Cardiac muscle cell (in vitro differentiated cells and primary cell): ENCODE results near the gene FOXL3. TPM values are rescaled to one million over a fixed set of nuclear protein-coding genes. Genes with fewer than 3 reads are reported as not detected.

Experiments
- DNase-seq, 2 donors: peaks; one replicate each; pipeline versions ENCODE4 v3.0.0 to v3.0.0-alpha.2; 2010 to 2017; ENCODE audit warnings: low read depth in 1 of 2, low spot score in 1 of 2
- H3K27ac ChIP-seq: fragments of 200-600 bp; sonication (generic); 2 replicates; pipeline ENCODE4 v1.5.1; 2016
- H3K27me3 ChIP-seq: fragments of 200-600 bp; sonication (generic); 2 replicates; pipeline ENCODE4 v1.6.0; 2016; ENCODE audit warnings: control low read depth
- H3K36me3 ChIP-seq: fragments of 200-600 bp; sonication (generic); 2 replicates; pipeline ENCODE4 v1.5.1; 2016; ENCODE audit warnings: control low read depth
- H3K4me1 ChIP-seq: fragments of 200-600 bp; sonication (generic); 2 replicates; pipeline ENCODE4 v1.8.1; 2017; ENCODE audit warnings: low read depth, mild to moderate bottlenecking, mixed run types
- H3K4me3 ChIP-seq: fragments of 200-600 bp; sonication (generic); 2 replicates; pipeline ENCODE4 v1.5.1; 2016; ENCODE audit warnings: mild to moderate bottlenecking
- H3K9me3 ChIP-seq: fragments of 200-600 bp; sonication (generic); 2 replicates; pipeline ENCODE4 v1.5.1; 2017; ENCODE audit warnings: low read depth, mild to moderate bottlenecking, control low read depth
- polyA plus RNA-seq: library from polyadenylated mRNA; unstranded; fragments of >200 nt; fragmentation: Nextera tagmentation; extraction: Ambion mirVana; gene quantifications from 2 replicates; pipeline ENCODE4 v1.2.1, GENCODE V29; 2016
- total RNA-seq: library from RNA; depleted of rRNA; stranded (reverse); fragments of >200 nt; gene quantifications from 2 replicates; pipeline ENCODE4 v1.2.3, GENCODE V29; 2016
- TF ChIP-seq, protein P1 (sequence below): IDR thresholded peaks from 2 replicates; pipeline ENCODE4 v1.5.1; 2012; ENCODE audit warnings: low read depth, mild to moderate bottlenecking, low read length

Gene FOXL3
- total and polyA plus RNA-seq, 2 experiments from 2014 or later: not detected

DNA sequence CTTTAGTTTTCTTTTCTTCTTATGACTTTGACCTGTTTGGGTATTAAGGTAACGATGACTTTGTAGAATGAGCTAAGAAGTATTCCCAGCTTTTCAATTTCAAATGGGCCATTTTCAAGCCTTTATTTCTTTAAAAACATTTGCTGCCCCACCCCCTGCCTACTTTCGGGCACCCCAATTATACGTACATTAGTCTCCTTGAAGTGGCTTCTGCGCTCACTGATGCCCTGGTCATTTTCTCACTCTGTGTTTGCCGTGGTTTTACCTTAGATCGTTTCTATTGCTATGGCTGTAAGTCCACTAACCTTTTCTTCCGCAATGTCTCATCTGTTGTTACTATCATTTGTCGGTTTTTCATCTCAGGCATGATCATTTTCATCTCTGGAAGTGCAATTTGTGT is 24.9 kb downstream of the FOXL3 start:
- TF ChIP-seq, protein P1, sequence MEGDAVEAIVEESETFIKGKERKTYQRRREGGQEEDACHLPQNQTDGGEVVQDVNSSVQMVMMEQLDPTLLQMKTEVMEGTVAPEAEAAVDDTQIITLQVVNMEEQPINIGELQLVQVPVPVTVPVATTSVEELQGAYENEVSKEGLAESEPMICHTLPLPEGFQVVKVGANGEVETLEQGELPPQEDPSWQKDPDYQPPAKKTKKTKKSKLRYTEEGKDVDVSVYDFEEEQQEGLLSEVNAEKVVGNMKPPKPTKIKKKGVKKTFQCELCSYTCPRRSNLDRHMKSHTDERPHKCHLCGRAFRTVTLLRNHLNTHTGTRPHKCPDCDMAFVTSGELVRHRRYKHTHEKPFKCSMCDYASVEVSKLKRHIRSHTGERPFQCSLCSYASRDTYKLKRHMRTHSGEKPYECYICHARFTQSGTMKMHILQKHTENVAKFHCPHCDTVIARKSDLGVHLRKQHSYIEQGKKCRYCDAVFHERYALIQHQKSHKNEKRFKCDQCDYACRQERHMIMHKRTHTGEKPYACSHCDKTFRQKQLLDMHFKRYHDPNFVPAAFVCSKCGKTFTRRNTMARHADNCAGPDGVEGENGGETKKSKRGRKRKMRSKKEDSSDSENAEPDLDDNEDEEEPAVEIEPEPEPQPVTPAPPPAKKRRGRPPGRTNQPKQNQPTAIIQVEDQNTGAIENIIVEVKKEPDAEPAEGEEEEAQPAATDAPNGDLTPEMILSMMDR: no peak
- Histone ChIP-seq H3K27ac (no peak overlapping the region), H3K4me1 (no peaks in the 10 kb centered on the region), H3K4me3 (no peak overlapping the region), H3K27me3 (peaks cover 23% of the 10 kb centered on the region), H3K36me3 (no peaks in the 10 kb centered on the region), H3K9me3 (no peaks in the 10 kb centered on the region)
- DNase-seq: no peak

DNA sequence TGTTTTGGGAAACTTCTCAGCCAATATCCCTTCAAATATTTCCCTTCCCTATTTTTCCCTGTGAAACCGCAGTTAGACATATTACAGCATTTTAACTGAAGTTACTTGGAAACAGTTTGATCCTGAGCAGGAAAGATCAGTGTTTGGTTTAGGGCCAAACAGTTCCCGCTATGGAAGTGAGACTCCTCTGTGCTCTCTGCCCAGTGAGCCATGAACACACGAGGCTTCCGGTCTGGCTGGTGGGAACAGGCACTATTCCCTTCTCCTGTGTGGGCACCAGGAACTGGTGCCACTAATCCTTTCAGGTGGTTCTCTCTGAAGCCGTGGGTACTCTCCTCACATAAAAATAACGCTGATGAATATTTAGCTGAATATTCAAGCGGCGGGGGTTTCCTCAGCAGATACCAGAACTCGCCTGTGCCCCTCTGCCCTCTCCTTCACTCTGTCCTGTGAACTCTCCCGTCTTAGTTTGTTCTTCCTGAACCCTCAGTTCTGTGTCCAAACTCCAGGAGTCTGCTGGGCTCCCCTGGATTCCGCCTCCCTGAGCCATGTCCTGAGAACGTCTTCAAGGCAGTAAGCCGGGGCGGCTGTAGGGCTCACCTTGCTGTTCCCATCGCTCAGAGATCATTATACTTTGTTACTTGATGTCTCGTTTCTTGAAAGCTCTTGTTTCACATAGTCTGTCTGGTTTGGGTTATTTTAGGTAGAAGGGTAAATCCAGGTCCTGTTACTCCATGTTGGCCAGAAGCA is 25.7 kb downstream of the FOXL3 start:
- TF ChIP-seq, protein P1: no peak
- no peaks in the 10 kb centered on the region for H3K4me1 ChIP-seq
- DNase-seq: no peak
- H3K27ac ChIP-seq: no peak overlapping the region
- H3K27me3 ChIP-seq: peaks cover 23% of the 10 kb centered on the region
- no peaks in the 10 kb centered on the region for H3K9me3 ChIP-seq
- H3K4me3 ChIP-seq: no peak overlapping the region
- H3K36me3 ChIP-seq: no peaks in the 10 kb centered on the region

DNA sequence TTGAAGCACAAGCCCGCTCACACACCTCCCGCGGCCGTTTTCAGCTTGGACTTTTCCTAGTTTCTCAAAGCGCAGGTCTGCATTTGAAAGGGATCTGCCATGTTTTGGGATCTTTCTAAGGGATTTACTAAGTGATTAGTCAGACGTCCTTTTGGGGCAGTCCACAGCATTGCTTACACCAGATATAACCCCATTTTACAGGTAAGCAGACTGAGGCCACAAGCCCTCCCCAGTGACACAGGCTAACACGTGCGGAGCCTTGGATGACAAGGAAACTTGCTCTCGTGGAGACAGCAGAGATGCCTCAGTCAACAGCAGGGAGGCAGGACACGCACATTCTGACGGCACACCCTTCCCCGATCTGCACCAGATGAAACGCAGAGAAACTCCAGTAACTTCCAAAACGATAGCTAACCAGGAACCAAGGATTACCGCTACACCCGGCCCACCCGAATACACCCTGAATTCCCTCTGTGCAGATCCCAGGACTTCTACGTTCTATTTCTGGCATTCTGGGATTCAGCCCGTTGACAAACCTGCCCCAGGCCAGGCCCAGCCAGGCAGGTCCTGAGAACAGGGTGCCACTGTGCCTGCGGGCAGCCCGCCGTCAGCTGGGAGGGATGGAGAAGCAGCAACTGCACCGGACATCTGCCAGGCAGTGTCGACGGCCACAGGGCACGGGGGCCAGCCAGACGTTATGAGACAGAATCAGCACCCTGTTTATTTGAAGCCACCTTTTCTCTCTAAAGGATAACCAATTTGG is 27.9 kb downstream of the FOXL3 start:
- H3K36me3 ChIP-seq: no peaks in the 10 kb centered on the region
- no peak overlapping the region for H3K4me3 ChIP-seq
- no peak overlapping the region for H3K27ac ChIP-seq
- peaks cover 28% of the 10 kb centered on the region for H3K27me3 ChIP-seq
- TF ChIP-seq, protein P1: no peak
- H3K9me3 ChIP-seq: no peaks in the 10 kb centered on the region
- no peaks in the 10 kb centered on the region for H3K4me1 ChIP-seq
- no peak for DNase-seq

DNA sequence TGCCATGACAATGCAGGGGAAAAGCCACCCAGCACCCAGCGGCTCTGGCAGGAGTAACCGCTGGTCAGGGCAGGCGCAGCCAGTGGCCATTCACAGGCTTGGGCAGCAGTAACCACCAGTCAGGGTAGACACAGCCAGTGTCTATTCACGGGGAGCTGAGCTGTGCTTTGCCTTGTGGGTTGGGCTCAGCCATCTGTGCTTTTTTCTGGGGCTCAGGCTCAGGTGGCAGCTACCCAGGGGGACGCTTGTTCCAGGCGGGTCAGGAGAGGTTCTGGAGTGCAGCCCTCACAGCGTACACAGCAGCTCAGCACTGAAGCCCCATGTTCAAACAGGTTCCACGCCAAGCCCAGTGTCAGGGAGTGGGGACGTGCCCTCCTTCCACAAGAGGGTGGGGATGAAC is 28.5 kb downstream of the FOXL3 start:
- no peak for DNase-seq
- Histone ChIP-seq H3K4me1 (no peaks in the 10 kb centered on the region), H3K27me3 (peaks cover 28% of the 10 kb centered on the region), H3K4me3 (no peak overlapping the region), H3K27ac (no peak overlapping the region), H3K36me3 (no peaks in the 10 kb centered on the region), H3K9me3 (no peaks in the 10 kb centered on the region)
- TF ChIP-seq, protein P1: no peak

DNA sequence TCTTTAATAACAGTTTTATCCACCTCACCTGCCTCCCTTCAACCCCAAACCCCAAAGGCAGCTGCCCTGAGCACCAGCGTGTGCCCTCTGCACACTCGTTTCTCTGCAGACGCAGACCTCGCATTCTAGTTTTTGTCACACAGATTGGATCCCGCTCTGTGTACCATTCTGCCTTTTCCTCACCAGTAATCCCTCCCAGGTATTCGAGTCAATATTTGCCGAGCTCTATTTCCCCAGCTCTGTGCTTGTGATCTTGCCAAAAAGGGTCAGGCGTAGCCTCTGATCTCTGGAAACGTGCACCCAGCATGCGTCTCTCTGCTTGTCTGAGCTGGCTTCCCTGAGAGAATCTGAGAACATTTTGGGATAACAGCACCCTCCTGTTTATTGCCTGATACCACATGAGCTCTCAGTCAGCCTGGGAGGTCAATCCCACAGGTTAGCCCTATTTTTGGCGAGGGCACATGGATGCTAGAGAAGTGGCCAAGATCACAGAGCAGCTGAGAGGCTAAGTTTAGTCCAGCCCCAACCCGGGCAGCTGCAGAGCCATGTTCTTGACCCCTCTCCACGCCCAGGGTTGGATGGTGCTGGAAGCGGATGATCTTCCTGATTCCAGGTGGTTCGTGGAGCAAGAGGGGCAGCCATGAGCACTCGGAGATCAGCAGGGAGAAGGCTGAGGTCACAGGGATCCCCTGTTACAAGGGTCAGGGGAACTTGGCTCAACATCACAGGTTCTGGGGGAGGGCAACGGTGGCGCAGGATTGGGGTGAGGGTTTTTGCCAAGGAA is 29.1 kb downstream of the FOXL3 start:
- Histone ChIP-seq H3K27me3 (peaks cover 34% of the 10 kb centered on the region), H3K36me3 (no peaks in the 10 kb centered on the region), H3K4me3 (no peak overlapping the region), H3K9me3 (no peaks in the 10 kb centered on the region), H3K27ac (no peak overlapping the region), H3K4me1 (no peaks in the 10 kb centered on the region)
- TF ChIP-seq, protein P1: no peak
- DNase-seq: no peak
